Right kidney (tissue), 1 donor: ENCODE measurements around the gene TPM1.

ENCODE experiments used
- DNase-seq: peaks from one replicate; pipeline ENCODE4 v3.0.0-alpha.2; 2016

The TPM1 gene

DNA sequence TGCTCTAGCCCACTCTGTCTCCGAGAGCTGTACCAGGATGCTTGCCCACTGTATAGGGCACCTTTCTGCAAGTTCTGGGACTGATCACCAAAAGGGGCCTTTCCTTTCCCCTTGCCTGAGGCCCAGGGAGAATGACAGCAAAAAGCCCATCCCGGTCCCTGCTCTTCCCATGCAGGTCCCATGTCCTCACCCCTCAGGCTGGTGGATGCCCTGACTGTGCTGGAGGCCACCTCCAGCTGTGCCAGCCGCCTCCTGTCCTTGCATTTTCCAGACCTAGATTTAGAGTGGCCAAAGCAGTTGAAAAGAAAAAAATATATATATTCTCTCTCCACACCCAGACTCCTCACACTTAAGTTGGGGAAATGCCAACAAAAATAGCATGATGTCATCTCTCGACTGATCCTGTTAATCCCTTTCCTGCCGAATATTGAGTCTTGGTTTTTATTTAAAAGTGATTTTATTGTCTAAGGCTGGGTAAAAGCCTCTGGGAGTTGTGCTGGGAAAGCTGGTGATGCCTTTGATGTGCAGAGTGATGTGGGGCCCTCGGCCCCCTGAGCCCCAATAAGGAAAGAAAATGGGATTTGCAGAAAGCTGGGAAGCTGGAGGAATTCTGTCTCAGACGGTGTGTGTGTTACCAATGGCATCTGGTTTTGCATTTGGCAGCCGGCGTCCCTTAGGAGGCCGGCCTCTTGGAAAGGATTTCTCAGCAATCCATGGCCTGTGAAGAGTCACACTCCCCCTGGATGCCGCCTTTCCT lies 29.3 kb upstream of the TPM1 start:
- DNase-seq: no peak

DNA sequence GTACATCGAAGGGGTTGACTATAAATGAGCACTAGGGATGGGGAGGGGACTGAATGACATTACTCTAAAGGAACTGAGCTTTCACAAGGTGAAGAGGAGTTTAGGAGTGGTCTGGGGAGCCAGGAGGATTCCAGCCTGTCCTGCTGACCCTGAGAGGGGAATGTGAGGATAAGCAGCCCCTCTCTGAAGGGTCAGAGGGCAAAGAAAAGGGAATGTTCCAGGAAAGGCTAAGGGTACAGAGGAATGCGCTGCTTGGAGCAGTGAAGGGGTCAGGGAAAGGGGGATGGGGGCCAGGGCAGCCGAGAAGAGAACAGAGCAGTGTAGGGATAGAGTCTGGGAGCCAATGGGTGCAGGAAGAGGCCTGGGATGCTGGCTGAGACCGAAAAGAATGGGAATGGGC lies 28.0 kb upstream of the TPM1 start:
- no peak for DNase-seq

DNA sequence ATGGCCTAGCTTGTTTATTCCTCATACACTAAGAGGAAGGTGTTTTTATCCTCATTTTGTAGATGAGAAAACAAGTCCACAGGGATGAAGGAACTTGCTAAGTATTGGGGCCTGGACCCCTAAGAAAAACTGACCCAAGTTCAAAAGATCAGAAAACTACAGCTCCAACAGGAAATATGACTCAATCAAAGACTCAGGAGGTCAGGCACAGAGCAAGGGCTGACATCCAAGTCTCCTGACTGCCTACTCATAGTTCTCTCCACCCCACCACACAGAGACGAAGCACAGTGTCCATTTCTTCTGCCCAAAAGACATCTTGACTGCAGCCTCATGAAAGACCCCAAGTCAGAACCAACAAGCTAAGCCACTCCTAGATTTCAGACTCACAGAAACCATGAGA lies 26.9 kb upstream of the TPM1 start:
- no peak for DNase-seq

DNA sequence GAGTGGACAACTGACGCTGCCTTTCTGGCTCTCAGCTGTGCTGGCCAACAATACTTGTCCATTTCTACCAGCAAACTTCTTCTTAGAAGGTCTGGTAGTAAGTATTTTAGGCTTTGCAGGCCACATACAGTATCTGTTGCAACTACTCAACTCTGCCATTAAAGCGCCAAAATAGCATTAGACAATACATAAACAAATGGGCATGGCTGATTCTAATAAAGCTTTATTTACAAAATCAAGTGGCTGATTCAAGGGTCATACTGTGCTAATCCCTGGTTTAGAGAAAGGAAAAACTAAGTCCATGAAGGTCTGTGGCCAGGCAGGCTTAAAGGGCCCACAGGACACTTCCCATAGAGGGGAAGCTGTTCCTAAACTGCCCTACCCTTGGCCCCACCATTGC lies 26.3 kb upstream of the TPM1 start:
- DNase-seq: no peak

DNA sequence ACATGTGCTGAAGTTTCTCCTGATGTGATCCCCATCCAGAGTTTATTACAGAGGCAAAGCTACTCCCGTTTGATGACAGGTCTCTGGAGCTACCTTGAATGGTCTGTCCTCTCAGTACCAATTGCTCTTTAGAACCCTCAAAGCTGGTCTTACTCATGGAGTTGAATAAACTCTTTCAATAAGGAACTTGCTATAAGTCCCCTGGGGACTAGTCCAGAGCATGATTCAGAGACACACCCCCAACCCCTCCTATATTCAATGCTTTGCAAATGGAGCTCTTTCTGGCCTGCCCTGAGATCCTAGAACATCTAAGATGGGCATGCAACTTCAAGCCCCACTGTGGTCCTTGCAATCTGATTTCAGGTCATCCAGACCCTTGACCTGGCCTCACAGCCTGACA lies 23.9 kb upstream of the TPM1 start:
- no peak for DNase-seq

DNA sequence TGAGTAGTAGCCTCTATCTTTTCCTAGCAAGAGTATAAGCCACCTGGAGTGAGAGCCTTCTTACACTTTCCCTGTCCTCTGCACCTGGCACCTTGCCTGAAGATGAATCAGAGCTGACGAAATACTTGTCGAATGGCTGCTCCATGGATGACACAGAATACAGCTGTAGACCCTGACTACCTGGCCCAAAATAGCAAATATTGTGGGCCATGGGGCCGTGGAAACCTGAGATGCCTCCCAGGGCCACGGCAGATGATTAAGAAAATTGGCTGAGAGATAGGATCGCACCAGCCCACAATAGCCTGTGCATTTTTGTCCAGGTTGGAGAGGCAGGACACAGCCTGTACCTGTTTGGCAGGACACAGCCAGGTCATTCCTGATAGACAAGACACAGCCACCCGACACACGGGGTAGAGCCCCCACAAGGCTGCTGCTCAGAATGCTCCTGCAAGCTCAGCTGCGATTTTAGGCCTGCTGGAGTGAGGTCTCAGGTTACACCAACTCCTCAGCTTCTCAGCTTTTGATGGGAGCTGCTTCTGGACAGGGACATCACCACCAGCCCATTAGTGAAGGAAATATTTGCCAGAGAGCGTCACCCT lies 22.9 kb upstream of the TPM1 start:
- DNase-seq: no peak

DNA sequence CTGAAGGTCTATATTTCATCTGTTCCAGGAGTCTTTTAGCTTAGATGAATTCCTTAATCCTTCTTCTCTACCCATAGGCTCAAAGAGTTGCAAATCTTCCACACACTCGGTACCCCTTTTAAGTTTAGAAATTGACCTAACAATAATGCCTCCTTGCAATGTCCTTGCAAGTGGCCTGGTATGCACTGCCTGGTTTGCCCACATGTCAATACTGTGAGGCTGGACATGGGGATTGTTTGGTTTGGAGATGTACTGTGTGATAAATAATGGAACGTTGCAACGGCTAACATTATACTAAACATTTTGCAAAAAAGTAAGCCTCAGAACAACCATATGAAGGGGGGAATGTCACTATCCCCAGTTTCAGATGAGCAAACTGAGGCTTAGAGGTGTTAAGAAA lies 22.4 kb upstream of the TPM1 start:
- DNase-seq: no peak

DNA sequence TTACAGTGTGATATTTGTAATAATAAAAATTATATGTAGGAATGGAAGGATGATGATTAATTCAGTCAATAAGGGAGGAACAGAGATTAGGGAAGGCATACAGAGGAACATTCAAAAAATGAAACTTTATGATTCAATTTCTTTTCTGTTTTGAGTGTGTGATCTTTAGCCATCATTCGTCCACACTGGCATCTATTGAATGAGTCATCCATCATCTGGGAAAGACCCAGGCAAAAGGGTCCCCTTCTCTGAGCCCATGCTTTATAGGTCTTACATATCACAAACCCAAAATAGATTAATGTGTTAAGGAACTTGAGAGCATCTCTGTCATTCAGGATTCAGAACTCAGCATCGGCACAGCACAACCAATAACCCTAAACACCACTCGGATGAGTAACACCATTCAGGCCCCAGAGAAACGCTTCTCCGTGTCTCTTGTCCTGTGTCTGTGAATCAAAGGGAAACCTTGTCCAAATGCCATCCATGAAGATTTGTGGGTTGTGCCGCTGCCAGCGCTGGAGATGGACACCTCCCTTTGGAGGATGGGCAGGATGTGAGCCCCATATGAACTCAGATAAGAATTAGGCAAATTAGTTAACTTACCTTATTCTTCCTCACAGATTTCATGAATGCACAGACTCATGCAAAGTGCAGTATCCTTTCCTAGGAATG lies 21.7 kb upstream of the TPM1 start:
- DNase-seq: no peak

DNA sequence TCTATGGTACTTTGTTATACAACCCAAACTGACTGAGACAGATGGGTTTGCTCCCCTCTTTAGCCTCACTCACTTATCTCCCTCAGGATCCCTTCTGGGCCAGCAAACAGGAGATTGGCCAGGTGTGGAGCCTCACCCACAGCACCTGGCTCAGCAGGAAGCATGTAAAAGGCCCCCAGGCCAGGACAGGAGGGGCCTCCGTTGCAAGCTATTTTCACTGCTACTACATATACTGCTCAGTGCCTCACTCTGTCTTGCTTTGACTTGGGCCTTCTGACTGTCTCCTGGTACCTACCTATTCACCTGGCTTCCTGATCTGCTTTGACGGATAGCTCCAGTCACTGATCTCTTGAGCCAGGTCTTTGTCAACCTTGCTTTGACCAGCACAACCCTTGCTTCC lies 20.4 kb upstream of the TPM1 start:
- no peak for DNase-seq

DNA sequence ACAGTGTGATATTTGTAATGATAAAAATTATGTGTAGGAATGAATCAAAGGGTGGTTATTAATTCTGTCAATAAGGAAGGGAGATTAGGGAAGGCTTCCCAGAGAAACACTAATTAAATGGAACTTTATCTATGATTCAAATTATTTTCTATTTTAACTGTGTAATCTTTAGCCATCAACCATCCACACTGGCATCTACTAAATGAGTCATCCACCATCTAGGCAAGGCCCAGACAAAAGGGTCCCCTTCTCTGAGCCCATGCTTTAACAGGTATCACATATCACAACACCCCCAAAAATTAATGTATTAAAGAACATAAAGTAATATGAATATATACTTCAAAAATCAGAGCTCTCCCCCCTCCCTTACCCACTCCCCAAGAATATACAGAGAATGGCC lies 19.9 kb upstream of the TPM1 start:
- DNase-seq: no peak

DNA sequence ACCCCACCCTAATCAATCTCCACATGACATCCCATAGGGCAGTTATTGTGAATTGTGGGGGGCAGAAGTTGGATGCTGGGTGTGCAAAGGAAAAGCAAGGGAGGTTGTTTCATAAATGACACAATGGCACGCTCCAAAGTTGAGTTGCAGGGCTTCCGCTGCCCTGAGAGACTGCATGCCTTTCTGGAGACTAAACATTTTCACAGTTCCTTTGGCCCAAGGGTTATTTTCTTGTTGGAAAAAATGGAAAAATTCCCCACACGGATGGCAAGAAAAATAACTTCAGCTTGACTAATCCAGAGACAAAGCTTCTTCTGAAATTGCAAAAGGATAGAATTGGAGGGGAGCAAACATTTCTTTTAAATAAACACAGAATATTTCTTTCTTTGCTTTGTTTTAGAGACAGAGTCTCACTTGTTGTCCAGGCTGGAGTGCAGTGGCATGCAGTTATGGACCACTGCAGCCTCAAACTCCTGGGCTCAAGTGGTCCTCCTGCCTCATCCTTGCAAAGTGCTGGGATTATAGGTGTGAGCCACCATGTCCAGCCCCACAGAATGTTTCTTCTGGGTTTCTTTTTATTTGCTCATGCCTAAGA lies 19.1 kb upstream of the TPM1 start:
- no peak for DNase-seq

DNA sequence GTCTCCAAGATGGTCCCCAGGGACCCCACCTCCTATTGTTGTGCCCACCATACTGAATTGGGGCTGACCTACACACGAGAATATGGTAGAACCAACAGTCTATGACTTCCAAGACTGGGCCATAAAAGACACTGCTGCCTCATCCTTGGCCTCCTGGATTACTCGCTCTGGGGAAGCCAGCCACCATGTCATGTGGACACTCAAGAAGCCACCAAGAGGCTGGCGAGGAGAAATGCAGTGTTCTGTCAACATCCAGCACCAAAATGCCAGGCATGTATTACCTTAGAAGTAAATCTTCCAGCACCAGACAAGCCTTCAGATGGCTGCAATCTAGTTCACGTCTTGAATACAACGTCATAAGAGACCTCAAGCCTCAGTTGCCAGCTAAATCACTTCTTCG lies 17.1 kb upstream of the TPM1 start:
- DNase-seq: no peak

DNA sequence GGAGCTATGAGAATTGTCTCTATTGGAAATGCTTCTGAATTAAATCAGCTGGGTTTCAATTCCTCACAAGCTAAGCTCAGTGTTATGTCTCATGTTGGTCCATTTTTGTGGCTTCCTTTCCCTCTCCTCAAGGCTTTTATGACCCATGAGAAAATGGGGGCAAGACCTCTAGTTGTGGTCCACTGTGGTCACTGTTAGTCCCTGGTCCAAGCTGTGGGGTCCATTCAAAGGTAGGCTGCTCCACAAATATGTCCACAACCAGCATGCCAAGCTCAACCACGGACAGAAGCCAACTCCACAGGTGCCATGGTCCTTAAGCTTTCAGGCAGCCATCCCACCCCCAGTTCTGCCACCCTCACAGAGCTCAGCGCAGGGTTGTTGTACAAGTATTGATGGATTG lies 14.9 kb upstream of the TPM1 start:
- DNase-seq: no peak

DNA sequence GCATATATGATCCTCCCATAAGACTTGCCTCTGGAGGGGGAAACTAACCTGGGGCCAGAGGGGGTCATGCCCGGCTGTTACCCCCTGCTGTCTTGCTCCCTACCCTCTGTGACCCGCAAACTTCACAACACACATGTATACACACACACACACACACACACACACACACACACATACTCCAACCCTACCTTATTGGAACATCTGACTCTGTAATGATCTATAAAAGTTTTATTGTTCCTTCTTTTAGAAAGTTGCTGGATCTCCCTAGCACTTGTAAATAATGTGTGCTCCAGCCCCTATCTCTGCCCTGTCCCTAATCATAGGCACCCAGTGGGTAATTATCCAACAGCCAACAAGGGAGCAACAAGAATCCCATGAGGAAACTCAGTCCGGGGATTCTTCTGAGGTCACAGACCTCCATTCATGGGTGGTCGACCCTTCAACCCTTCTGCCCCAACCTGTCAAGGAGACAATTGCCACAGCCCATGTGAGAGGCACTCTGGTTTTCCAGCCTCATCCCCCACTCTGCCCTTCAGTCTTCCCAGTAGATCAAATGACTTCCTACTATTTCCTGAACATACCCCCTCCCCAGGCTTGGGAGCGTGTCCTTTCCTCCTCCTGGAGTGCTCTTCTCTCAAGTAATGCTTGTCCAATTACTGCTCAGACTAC lies 14.0 kb upstream of the TPM1 start:
- DNase-seq: no peak

DNA sequence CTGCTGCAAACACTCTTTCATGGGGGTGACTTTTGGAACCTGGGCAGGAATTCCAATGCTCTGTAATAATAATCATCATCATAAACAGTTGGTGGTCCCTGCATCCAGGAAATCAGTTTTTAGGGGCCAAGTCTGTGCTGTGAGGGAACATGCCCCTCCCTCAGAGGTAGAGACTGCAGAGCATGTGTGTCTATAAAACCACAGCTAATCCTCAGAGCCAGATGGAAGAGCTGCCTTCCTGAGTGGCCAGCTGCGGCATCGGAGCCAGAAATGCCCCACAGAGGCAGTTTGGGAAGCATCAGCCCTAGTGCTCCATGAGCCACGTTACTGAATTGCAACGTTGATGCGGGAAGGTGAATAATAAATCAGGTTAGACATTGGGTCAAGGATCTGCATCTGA lies 12.9 kb upstream of the TPM1 start:
- no peak for DNase-seq

DNA sequence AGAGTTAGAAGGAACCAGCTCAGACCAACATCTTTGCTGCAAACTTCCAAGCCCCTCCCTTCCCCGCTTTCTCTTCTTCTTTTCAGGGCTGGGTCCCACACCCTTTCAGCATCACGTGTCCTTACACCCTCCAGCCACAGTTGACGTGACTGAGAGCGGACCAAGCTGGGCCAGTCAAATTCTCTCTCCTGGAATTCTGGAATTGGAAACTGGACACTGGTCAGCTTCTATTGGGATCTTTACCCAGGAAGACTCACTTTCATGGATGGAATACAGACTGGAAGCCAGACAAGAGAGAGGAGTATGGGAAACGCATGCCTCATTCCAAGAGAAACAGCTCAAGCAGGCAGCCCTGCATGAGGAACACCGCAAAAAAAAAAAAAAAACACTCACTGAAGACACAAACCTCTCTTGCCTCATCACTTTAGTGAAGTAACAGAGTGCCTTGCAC lies 12.4 kb upstream of the TPM1 start:
- no peak for DNase-seq

DNA sequence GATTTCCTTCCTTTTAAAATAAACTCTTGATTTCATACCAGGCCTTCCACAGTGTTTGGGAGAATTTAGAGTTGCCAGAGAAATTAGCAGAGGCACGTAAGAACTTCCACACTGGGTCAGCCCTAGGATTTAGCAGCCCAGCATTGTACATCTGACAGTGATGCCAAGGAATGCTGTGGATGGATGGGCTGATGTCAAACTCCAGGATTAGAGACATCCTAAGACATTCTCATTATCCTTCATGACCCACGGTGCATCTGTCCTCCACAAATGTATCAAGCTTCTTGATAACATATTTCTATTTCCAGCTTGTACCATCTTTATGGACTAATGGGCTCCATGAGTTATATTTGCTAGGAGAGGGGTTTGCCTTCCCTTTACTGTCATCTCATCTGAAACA lies 8.0 kb upstream of the TPM1 start:
- DNase-seq: no peak

DNA sequence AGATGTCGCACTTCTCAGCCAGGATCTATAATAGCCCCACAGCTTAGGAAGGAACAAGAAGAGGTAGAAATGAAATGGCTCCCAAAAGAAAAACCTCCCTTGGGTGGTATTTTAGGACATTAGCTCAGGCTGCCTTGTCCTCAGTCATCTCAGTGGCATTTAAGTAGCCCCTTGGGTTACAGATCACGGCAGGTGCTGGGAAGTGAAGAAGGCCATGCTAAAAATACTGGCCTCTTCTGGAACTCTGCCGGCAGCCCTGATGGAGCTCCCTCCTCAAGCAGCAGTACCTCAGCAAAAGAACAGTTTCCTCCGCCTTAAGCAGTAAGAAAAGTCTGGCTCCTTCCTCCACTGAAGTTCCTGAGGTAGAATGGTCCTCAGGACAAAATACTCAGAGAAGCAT lies 7.3 kb upstream of the TPM1 start:
- no peak for DNase-seq

DNA sequence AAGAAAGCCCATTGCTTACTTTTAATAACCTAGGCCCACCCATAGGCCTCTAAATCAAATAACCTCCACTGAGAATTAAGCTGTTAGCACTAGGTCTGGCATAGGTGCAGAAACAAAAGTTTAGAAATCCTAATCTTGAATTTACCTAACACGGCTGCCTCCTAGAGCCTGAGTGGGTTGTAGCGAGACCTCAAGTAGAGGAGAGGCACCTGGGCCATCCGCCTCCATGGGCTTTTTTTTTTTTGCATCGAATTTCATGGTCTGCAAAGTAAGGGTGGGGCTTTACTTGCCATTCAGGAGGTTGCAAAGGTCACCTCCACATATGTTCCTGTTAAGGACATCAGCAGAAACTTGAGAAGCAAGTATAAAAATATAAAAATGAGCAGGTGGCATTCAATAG lies 6.6 kb upstream of the TPM1 start:
- DNase-seq: no peak

DNA sequence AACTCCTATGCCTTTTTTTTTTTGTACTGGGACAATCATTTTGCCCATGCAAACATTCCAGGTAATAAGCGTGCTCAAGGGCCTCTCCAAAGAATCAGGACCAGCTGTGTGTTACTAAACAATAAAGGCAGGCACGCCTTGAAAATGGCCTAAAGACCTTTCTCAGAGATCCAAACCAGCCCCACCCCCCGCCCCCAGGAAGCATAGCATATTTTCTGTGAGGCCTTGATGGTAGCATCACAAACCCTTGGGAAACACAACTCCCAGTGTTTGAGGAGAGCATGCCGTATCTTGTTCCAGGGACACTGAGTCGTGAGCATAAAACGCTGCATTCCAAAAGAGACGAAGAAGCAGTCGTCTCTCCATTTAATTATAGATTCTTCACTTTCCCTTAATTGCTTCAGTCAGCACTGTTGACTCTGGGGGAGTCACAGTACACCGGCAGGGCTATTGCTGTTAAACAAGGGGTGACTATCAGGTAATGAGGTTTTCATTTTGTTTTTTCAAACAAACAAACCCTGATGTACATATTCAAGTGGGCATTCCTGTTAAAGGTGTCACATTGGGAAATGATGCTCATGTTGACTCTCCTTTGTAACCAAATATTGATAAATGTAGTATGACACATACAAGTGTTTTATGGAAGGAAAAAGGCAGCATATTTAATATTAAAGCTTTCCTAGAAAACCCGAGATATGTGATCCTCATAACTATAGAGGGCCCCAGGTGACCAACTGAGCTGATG lies 4.4 kb upstream of the TPM1 start:
- no peak for DNase-seq

DNA sequence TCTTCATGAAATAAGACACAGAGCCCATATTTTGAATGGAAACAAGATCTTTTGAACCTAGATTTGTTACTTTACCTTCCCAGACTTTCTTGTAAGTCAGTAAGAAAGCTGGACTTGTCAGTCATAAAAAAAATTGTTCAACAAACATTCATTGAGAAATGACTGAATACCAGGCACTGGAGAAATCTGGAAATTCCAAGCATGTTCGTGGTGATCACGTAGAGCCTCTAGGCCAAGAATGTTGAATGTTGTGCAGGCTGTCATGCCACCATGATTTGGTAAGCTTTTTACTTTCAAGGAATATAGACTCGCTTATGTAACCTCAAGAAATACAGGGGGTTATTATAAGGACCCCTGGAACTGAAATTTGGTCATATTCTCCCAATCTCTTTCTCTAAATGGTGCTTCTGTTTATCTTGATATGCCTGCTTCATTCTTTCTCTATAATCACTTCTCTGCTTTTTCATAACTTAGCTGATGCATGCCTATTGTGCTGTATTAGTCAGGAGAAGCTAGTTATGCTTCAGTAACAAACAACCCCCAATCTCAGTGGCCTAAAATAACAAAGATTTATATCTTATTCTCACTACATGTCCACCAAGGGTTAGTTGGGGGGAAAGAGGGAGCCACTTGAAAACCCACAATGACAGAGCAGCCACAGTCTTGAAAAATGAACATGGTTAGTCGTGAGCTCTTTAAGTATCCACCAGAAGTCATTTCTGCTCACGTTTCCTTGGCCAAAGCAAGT lies 3.4 kb upstream of the TPM1 start:
- no peak for DNase-seq

DNA sequence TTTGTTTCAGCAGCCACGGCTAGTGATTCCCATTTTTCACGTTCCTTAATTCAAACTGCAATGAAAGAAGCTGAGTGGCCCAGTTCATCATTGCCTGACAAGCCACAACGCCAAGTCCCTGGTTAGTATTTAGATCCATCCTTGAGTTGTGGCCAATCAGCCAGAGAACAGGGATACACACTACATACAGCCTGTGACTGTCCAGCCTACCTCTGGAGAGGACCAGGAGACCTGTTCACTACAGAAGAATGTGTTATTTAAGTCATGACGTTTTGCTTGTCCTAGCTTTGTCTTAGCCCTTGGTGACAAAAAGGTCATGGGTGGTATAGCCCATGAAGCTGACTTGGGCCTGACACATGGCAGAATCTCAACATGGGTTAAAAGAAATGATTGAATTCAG lies 2.7 kb upstream of the TPM1 start:
- no peak for DNase-seq
